NT2/D1 (cell line): ENCODE data around the gene COL26A1.

Experiments used
- SUZ12 ChIP-seq: IDR thresholded peaks from 2 replicates; pipeline ENCODE4 v1.6.1; 2011; ENCODE audit not compliant: insufficient read length, insufficient read depth; ENCODE audit errors: extremely low read depth
- ZNF274 ChIP-seq: IDR thresholded peaks from 2 replicates; pipeline ENCODE4 v1.6.1; 2011; ENCODE audit warnings: mild to moderate bottlenecking, low read depth, low read length

DNA sequence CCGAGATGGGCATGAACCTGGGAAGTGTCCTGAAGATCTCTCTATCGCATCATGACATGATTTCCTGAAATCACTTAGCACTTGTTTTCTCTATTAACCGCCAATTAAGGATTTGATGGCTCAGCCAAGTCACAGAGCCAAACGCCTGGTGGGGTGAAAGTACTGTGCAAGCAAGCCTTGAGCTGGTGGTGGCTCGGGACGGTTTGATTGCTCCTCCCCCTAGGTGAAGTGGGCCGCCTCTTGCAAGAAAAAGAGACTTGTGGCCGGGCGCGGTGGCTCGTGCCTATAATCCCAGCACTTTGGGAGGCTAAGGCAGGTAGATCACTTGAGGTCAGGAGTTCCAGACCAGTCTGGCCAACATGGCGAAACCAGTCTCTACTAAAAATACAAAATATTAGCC lies 50.3 kb downstream of the COL26A1 start:
- TF ChIP-seq ZNF274 (no peak), SUZ12 (no peak)
